DND-41 (cell line): Measurements from ENCODE around the gene KLHDC7B.

ENCODE experiments used
- EZH2 ChIP-seq: IDR thresholded peaks from 3 replicates; pipeline ENCODE4 v1.6.1; 2012; ENCODE audit warnings: borderline replicate concordance, low read depth, mild to moderate bottlenecking, moderate library complexity, low read length, inconsistent platforms; ENCODE audit not compliant: severe bottlenecking
- TF ChIP-seq, protein P1 (sequence below): IDR thresholded peaks from 2 replicates; pipeline ENCODE4 v1.5.1; 2012; ENCODE audit warnings: borderline replicate concordance, low read length, moderate library complexity, mild to moderate bottlenecking; ENCODE audit not compliant: poor library complexity, severe bottlenecking; ENCODE audit errors: extremely low read depth

DNA sequence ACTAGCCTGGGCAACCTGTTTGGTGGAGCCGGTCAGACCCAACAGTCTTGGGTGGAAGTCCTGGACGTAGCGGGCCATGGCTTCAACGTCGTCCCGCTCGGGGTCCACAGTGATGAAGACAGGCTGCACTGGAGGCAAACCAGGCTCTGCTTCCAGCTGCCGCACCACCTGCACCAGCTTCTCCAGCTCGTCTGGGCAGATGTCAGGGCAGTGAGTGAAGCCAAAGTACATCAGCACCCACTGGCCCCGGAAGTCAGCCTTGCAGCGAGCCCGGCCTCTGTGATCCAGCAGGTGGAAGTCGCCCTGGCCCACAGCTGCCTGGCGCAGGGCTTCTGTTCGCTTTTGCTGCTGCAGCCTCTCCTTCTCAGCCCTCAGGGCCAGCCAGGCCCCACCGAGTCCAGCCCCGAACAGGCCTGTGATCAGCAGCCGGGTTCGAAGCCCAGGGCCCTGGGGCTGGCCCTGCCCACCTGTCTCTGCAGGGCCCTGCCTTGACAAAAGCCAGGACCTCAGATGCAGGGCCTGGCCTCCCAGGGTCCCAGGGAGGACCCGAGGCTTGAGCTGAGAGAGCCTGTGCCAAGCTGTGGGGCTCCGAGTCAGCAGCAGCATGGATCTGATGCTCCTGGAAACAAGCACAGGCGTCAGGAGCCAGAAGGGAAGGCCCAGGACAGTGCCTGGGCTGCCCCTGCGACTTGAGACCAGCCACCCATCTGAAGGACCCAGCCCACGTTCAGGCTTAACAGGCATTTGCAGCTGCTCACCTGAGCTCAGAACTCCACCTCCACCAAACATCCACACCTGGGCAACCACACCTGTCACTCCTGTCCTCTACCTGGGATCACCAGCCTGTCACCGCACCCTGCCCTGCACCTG is 21.7 kb upstream of the KLHDC7B start:
- TF ChIP-seq EZH2: no peak
- TF ChIP-seq, protein P1, sequence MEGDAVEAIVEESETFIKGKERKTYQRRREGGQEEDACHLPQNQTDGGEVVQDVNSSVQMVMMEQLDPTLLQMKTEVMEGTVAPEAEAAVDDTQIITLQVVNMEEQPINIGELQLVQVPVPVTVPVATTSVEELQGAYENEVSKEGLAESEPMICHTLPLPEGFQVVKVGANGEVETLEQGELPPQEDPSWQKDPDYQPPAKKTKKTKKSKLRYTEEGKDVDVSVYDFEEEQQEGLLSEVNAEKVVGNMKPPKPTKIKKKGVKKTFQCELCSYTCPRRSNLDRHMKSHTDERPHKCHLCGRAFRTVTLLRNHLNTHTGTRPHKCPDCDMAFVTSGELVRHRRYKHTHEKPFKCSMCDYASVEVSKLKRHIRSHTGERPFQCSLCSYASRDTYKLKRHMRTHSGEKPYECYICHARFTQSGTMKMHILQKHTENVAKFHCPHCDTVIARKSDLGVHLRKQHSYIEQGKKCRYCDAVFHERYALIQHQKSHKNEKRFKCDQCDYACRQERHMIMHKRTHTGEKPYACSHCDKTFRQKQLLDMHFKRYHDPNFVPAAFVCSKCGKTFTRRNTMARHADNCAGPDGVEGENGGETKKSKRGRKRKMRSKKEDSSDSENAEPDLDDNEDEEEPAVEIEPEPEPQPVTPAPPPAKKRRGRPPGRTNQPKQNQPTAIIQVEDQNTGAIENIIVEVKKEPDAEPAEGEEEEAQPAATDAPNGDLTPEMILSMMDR: no peak
